OCI-LY3 (cell line): ENCODE data around the gene BTBD9.

Source experiments
- EZH2phosphoT487 ChIP-seq: fragments of 200-600 bp; shearing (Covaris generic); IDR thresholded peaks from 2 replicates; pipeline ENCODE4 v1.6.1; 2018; ENCODE audit warnings: antibody characterized with exemption, mixed run types, low read depth
- TF ChIP-seq, protein P1 (sequence below): fragments of 200-600, 300-600 bp; sonication (generic); IDR thresholded peaks from 2 replicates; pipeline ENCODE4 v1.5.1; 2014; ENCODE audit warnings: antibody characterized with exemption, low read length, low read depth

DNA sequence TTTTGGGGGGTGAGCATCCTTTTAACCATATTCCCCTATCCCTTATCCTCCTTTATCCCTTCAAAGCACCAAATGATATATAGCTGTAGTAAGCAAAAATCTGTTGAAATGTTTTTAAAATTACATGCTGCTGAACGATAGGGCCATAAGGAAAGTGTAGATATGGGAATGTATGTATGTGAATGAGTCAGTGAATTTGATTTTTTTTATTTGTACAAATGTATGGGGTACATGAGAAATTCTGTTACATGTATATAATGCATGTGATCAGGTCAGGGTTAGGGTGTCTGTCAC lies 493.0 kb downstream of the BTBD9 start:
- TF ChIP-seq, protein P1, sequence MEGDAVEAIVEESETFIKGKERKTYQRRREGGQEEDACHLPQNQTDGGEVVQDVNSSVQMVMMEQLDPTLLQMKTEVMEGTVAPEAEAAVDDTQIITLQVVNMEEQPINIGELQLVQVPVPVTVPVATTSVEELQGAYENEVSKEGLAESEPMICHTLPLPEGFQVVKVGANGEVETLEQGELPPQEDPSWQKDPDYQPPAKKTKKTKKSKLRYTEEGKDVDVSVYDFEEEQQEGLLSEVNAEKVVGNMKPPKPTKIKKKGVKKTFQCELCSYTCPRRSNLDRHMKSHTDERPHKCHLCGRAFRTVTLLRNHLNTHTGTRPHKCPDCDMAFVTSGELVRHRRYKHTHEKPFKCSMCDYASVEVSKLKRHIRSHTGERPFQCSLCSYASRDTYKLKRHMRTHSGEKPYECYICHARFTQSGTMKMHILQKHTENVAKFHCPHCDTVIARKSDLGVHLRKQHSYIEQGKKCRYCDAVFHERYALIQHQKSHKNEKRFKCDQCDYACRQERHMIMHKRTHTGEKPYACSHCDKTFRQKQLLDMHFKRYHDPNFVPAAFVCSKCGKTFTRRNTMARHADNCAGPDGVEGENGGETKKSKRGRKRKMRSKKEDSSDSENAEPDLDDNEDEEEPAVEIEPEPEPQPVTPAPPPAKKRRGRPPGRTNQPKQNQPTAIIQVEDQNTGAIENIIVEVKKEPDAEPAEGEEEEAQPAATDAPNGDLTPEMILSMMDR = no peak
- no peak for TF ChIP-seq EZH2phosphoT487
